Colonic mucosa (tissue), 4 donors: Measurements from ENCODE around the gene ZNF710. TPM values are rescaled to one million over a fixed set of nuclear protein-coding genes. Genes with fewer than 3 reads are reported as not detected.

ENCODE experiments used
- DNase-seq: peaks from one replicate; pipeline ENCODE4 v3.0.0-alpha.2; 2020
- H3K27ac ChIP-seq: fragments of 200-600 bp; one replicate; pipeline ENCODE4 v1.8.0; 2021
- H3K27me3 ChIP-seq: fragments of 200-600 bp; one replicate; pipeline ENCODE4 v1.8.0; 2021
- H3K36me3 ChIP-seq: fragments of 200-600 bp; one replicate; pipeline ENCODE4 v1.8.0; 2021
- H3K4me1 ChIP-seq: fragments of 200-600 bp; one replicate; pipeline ENCODE4 v1.8.0; 2021; ENCODE audit warnings: mild to moderate bottlenecking
- H3K4me3 ChIP-seq: fragments of 200-600 bp; one replicate; pipeline ENCODE4 v1.8.0; 2021
- H3K9ac ChIP-seq, 2 donors: one replicate each; pipeline ENCODE4 v1.7.0; 2013; ENCODE audit warnings: control low read depth in 2 of 2, low read depth in 2 of 2, low read length in 2 of 2
- H3K9me3 ChIP-seq: fragments of 200-600 bp; one replicate; pipeline ENCODE4 v1.8.0; 2021
- CTCF ChIP-seq: fragments of 200-600 bp; IDR thresholded peaks from one replicate; pipeline ENCODE4 v1.8.0; 2022; ENCODE audit warnings: antibody characterized with exemption, mild to moderate bottlenecking
- intact Hi-C: fragments of 100-400 bp; cut with DNase I; formaldehyde crosslinking; loops from one replicate; pipeline ENCODE4 v1.14.1; 2022
- total RNA-seq, 2 donors: library from RNA; stranded (reverse); fragmentation: NEBNext Ultra II Directional in 1 of 2; extraction: Animal tissue kit (Norgen Biotek cat#: 25700) in 1 of 2; gene quantifications; one replicate each; pipeline ENCODE4 v1.2.1, GENCODE V29; 2021
- donor health status: healthy.
- donor health status: DM: no; HTN: no; CAD: no.
- donor health status: DM: no; HTN: no; CAD: no.

ZNF710 gene
- total RNA-seq, 2 donors from 2014 or later = 35.0 to 43.7 TPM

- no peak for TF ChIP-seq CTCF
- H3K27ac ChIP-seq = no peak overlapping the region
- no peak for DNase-seq
Observed at GRCh38 chr15:90113166-90113565, 112.0 kb downstream of the ZNF710 start.

DNA sequence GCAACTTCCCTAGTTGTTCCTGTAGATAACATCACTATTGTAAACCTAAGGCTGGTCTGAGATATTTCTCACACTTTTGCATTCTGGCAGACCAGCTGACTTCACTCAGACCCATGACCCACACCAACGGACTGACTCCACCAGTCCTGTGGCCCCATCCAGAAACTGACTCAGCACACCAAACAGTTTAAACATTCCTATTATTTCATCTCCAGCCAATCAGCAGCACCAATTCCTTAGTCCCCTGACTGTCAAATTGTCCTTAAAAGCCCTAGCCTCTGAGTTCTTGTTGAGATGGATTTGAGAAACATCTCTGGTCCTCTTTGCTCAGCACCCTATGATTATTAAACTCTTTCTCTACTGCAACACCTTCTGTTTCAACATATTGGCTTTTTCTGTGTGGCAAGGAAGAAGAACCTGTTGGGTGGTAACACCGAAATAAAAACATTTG is 113.4 kb downstream of the ZNF710 start:
- Histone ChIP-seq H3K36me3 (no peaks in the 10 kb centered on the region), H3K4me3 (no peak overlapping the region), H3K9me3 (no peaks in the 10 kb centered on the region), H3K27me3 (no peaks in the 10 kb centered on the region), H3K4me1 (no peaks in the 10 kb centered on the region), H3K27ac (no peak overlapping the region), H3K9ac (no peak overlapping the region)
- no peak for TF ChIP-seq CTCF
- intact Hi-C loops = no loop called here
- DNase-seq = no peak

More at GRCh38 chr15:90113166-90113565, 112.0 kb downstream of the ZNF710 start:
- H3K4me1 ChIP-seq = no peaks in the 10 kb centered on the region
- H3K9me3 ChIP-seq = no peaks in the 10 kb centered on the region
- intact Hi-C loops = no loop called here
- H3K27me3 ChIP-seq = no peaks in the 10 kb centered on the region
- no peak overlapping the region for H3K4me3 ChIP-seq
- no peak overlapping the region for H3K9ac ChIP-seq
- H3K36me3 ChIP-seq = no peaks in the 10 kb centered on the region

- no peaks in the 10 kb centered on the region for H3K4me1 ChIP-seq
- H3K36me3 ChIP-seq = no peaks in the 10 kb centered on the region
- DNase-seq = no peak
- no peaks in the 10 kb centered on the region for H3K9me3 ChIP-seq
- H3K9ac ChIP-seq = no peak overlapping the region
- no peak overlapping the region for H3K27ac ChIP-seq
- intact Hi-C loops = no loop called here
- no peaks in the 10 kb centered on the region for H3K27me3 ChIP-seq
- no peak overlapping the region for H3K4me3 ChIP-seq
- no peak for TF ChIP-seq CTCF
Observed at GRCh38 chr15:90115783-90116182, 114.7 kb downstream of the ZNF710 start.

- no peaks in the 10 kb centered on the region for H3K36me3 ChIP-seq
- H3K27ac ChIP-seq = no peak overlapping the region
- H3K27me3 ChIP-seq = no peaks in the 10 kb centered on the region
- intact Hi-C loops = no loop called here
- no peaks in the 10 kb centered on the region for H3K9me3 ChIP-seq
- DNase-seq = no peak
- H3K9ac ChIP-seq = no peak overlapping the region
- no peaks in the 10 kb centered on the region for H3K4me1 ChIP-seq
- no peak overlapping the region for H3K4me3 ChIP-seq
- no peak for TF ChIP-seq CTCF
Observed at GRCh38 chr15:90119367-90119766, 118.2 kb downstream of the ZNF710 start.

DNA sequence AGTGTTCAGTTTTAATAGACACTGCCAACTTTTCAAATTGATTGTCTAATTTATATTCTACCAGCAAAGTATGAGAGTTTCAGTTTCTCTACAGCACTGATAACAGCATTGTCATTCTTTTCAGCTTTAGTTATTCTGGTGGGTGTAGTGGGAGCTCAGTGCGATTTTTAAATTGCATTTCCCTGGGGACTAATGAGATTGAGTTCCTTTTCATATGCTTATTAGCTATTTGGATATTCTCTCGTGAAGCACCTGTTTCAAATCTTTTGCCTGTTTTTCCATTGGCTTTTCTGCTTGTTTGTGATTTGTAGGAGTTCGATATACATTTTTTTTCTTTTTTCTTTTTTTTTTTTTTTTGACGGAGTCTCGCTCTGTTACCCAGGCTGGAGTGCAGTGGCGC is 120.0 kb downstream of the ZNF710 start:
- intact Hi-C loops = no loop called here
- Histone ChIP-seq H3K4me3 (no peak overlapping the region), H3K9me3 (no peaks in the 10 kb centered on the region), H3K36me3 (no peaks in the 10 kb centered on the region), H3K9ac (no peak overlapping the region), H3K4me1 (no peaks in the 10 kb centered on the region), H3K27ac (no peak overlapping the region), H3K27me3 (no peaks in the 10 kb centered on the region)
- no peak for TF ChIP-seq CTCF
- no peak for DNase-seq

DNA sequence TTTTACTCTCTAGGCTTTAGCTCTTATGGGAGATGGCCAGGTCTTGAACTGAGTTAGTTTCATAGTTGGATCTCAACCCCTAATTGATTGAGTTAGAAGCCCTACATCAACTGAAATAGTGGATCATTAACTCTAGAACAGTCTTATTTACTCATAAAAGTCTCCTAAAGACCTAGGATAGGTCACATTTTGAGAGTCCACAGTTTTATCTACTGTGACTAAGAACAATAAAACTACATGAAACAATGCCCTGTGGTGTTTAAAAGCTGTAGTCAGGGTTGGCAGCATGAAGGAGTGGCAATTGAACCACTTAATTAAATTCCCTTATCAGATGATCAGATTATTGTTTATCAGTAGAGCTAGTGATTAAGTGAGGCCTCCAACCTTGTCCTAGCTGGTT is 123.4 kb downstream of the ZNF710 start:
- Histone ChIP-seq H3K9me3 (no peaks in the 10 kb centered on the region), H3K4me3 (no peak overlapping the region), H3K27me3 (no peaks in the 10 kb centered on the region), H3K4me1 (no peaks in the 10 kb centered on the region), H3K27ac (peak overlapping the region; percentile 62), H3K36me3 (no peaks in the 10 kb centered on the region), H3K9ac (no peak overlapping the region)
- TF ChIP-seq CTCF = no peak
- DNase-seq = no peak
- intact Hi-C loops = no loop called here
